Measurements from ENCODE around the gene ACTBL2.
"Not testable (repeated sequence)": the region's sequence is repeated elsewhere in the genome, so short reads cannot be mapped to it uniquely, and the experiment has no call there.

The ACTBL2 gene

GRCh38 chr5:57495285-57496086 lies 12.9 kb upstream of the ACTBL2 start:
- in situ Hi-C loops (cut with HindIII; ENCODE audit: low sequenced_read_pairs): loop anchor here (5.0 kb wide), 1 partner anchor 967 kb away; the partner anchor contains the start of gene PLK2

GRCh38 chr5:57494104-57495098 lies 11.8 kb upstream of the ACTBL2 start:
- in situ Hi-C loops (cut with HindIII; ENCODE audit: low sequenced_read_pairs): loop anchor here (5.0 kb wide), 3 partner anchors 57 to 968 kb away; partner anchors contain the start of gene PLK2

GRCh38 chr5:57493034-57493433 lies 10.4 kb upstream of the ACTBL2 start:
- in situ Hi-C loops (cut with HindIII; ENCODE audit: low sequenced_read_pairs): loop anchor here (5.0 kb wide), 2 partner anchors 56 to 191 kb away; no protein-coding TSS in a partner anchor

- in situ Hi-C loops (cut with HindIII; ENCODE audit: low sequenced_read_pairs): loop anchor here (5.0 kb wide), 2 partner anchors 55 to 190 kb away; no protein-coding TSS in a partner anchor
These were observed 10.0 kb upstream of the ACTBL2 start for GRCh38 chr5:57492632-57493031.

GRCh38 chr5:57491369-57491965 lies 8.9 kb upstream of the ACTBL2 start:
- in situ Hi-C loops (cut with HindIII; ENCODE audit: low sequenced_read_pairs): loop anchor here (5.0 kb wide), 2 partner anchors 54 to 189 kb away; no protein-coding TSS in a partner anchor

- in situ Hi-C loops (cut with HindIII; ENCODE audit: low sequenced_read_pairs): no loop called here
These were observed 5.8 kb upstream of the ACTBL2 start for GRCh38 chr5:57488215-57488955.

- in situ Hi-C loops (cut with HindIII; ENCODE audit: low sequenced_read_pairs): no loop called here
These were observed 3.5 kb upstream of the ACTBL2 start for GRCh38 chr5:57486027-57486602.

- in situ Hi-C loops (cut with HindIII; ENCODE audit: low sequenced_read_pairs): no loop called here
These were observed 3.8 kb downstream of the ACTBL2 start for GRCh38 chr5:57478826-57479225.

GRCh38 chr5:57476601-57477056 lies 6.0 kb downstream of the ACTBL2 start:
- in situ Hi-C loops (cut with HindIII; ENCODE audit: low sequenced_read_pairs): no loop called here

GRCh38 chr5:57470339-57470738 lies 12.3 kb downstream of the ACTBL2 start:
- in situ Hi-C loops (cut with HindIII; ENCODE audit: low sequenced_read_pairs): no loop called here

- in situ Hi-C loops (cut with HindIII; ENCODE audit: low sequenced_read_pairs): no loop called here
These were observed 14.0 kb downstream of the ACTBL2 start for GRCh38 chr5:57468481-57469163.

GRCh38 chr5:57466544-57466943 lies 16.1 kb downstream of the ACTBL2 start:
- in situ Hi-C loops (cut with HindIII; ENCODE audit: low sequenced_read_pairs): no loop called here

GRCh38 chr5:57460056-57460455 lies 22.6 kb downstream of the ACTBL2 start:
- in situ Hi-C loops (cut with HindIII; ENCODE audit: low sequenced_read_pairs): not testable (repeated sequence)

GRCh38 chr5:57458443-57458842 lies 24.2 kb downstream of the ACTBL2 start:
- in situ Hi-C loops (cut with HindIII; ENCODE audit: low sequenced_read_pairs): no loop called here

- in situ Hi-C loops (cut with HindIII; ENCODE audit: low sequenced_read_pairs): no loop called here
These were observed 26.0 kb downstream of the ACTBL2 start for GRCh38 chr5:57456531-57457135.

- in situ Hi-C loops (cut with HindIII; ENCODE audit: low sequenced_read_pairs): no loop called here
These were observed 26.8 kb downstream of the ACTBL2 start for GRCh38 chr5:57455511-57456455.

- in situ Hi-C loops (cut with HindIII; ENCODE audit: low sequenced_read_pairs): no loop called here
These were observed 27.7 kb downstream of the ACTBL2 start for GRCh38 chr5:57454896-57455295.

- in situ Hi-C loops (cut with HindIII; ENCODE audit: low sequenced_read_pairs): no loop called here
These were observed 28.9 kb downstream of the ACTBL2 start for GRCh38 chr5:57453728-57454127.

Measured in endothelial cell of hepatic sinusoid (primary cell).